Thyroid gland (tissue), 4 donors: Measurements from ENCODE around the gene ITGB4.

Experiments used
- CTCF ChIP-seq, 6 experiments: fragments of 200-600 bp in 3 of 6; fragments of 450-650 bp in 3 of 6; sonication (generic) in 3 of 6; IDR thresholded peaks; one replicate each; pipeline ENCODE4 v1.5.1; 2016 to 2019; ENCODE audit warnings: antibody characterized with exemption in 6 of 6, mild to moderate bottlenecking in 2 of 6, inconsistent platforms in 1 of 6, moderate library complexity in 1 of 6
- POLR2A ChIP-seq, 2 donors: fragments of 450-650 bp; IDR thresholded peaks; one replicate each; pipeline ENCODE4 v1.6.1; 2017; ENCODE audit warnings: antibody characterized with exemption in 2 of 2, mild to moderate bottlenecking in 2 of 2, moderate library complexity in 1 of 2

- no peak for TF ChIP-seq CTCF (IDR thresholded peaks at IDR 0.05)
- TF ChIP-seq POLR2A (IDR thresholded peaks at IDR 0.05) = no peak
Measured at GRCh38 chr17:75706042-75706728, 15.1 kb upstream of the ITGB4 start.
